ENCODE results near the gene SLC38A5. TPM values are rescaled to one million over a fixed set of nuclear protein-coding genes. Genes with fewer than 3 reads are reported as not detected.

The SLC38A5 gene
- total RNA-seq, 1 experiment from 2014 or later = 0.33 TPM

DNA sequence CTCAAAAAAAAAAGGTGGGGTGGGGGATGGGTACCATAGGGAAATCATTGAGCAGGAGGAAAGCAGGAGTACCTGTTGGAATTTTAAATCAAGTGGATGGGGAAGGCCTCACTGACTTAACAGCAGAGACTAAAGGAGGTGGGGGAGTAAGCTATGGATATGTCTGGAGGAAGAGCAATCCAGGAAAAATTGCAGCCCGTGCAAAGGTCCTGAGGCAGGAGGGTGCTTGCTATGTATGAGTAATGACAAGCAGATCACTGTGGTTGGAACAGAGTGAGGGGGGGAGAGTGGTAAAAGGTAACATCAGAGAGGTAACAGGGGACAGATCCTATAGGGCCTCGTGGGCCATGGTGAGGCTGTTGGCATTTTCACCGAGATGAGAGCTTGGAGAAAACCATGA, 10.1 kb upstream of the SLC38A5 start:
- no peak for DNase-seq
- Mint-ChIP-seq H3K4me1 (ENCODE audit: low read depth, unreplicated experiment) (peaks cover 32% of the 10 kb centered on the region), H3K27me3 (ENCODE audit: unreplicated experiment) (no peaks in the 10 kb centered on the region), H3K27ac (ENCODE audit: unreplicated experiment) (peak overlapping the region; percentile 62), H3K9me3 (ENCODE audit: low read depth, unreplicated experiment) (no peaks in the 10 kb centered on the region), H3K36me3 (ENCODE audit: insufficient read depth, unreplicated experiment) (peaks cover 65% of the 10 kb centered on the region), H3K4me3 (ENCODE audit: low read depth, unreplicated experiment) (no peak overlapping the region)
- TF ChIP-seq, protein P1, sequence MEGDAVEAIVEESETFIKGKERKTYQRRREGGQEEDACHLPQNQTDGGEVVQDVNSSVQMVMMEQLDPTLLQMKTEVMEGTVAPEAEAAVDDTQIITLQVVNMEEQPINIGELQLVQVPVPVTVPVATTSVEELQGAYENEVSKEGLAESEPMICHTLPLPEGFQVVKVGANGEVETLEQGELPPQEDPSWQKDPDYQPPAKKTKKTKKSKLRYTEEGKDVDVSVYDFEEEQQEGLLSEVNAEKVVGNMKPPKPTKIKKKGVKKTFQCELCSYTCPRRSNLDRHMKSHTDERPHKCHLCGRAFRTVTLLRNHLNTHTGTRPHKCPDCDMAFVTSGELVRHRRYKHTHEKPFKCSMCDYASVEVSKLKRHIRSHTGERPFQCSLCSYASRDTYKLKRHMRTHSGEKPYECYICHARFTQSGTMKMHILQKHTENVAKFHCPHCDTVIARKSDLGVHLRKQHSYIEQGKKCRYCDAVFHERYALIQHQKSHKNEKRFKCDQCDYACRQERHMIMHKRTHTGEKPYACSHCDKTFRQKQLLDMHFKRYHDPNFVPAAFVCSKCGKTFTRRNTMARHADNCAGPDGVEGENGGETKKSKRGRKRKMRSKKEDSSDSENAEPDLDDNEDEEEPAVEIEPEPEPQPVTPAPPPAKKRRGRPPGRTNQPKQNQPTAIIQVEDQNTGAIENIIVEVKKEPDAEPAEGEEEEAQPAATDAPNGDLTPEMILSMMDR (IDR thresholded peaks at IDR 0.05; ENCODE audit: unreplicated experiment) = no peak
- intact Hi-C loops (cut with micrococcal nuclease; ENCODE audit: unreplicated experiment) = no loop called here
- CTCF ChIA-PET = no interaction called here
- BruUV-seq (replicated peaks) = no TSS peak

DNA sequence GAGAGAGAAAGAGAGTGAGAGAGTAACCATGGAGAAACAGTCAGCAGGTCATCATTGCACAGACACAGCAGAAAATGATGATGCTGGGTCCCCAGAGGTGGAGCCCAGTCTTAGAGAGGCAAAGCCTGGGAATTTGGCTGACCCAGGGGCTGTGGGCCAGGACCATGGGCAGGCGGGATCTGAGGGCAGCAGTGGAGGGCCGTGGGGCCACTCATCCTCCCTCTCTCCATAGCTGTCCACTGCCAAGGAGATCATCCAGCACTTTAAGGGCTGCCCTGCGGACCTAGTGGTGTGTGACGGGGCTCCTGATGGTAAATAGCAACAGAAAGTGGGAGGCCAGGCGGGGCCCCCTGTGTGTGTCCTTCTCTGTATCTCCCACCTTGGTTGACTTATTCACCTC, 8.7 kb upstream of the SLC38A5 start:
- intact Hi-C loops (cut with micrococcal nuclease; ENCODE audit: unreplicated experiment) = no loop called here

GRCh38 chrX:48477960-48478755, 8.1 kb upstream of the SLC38A5 start:
- peak overlapping the region; percentile 78 for H3K4me3 Mint-ChIP-seq (ENCODE audit: low read depth, unreplicated experiment)
- intact Hi-C loops (cut with micrococcal nuclease; ENCODE audit: unreplicated experiment) = no loop called here
- H3K27ac Mint-ChIP-seq (ENCODE audit: unreplicated experiment) = peak overlapping the region; percentile 97
- no peaks in the 10 kb centered on the region for H3K27me3 Mint-ChIP-seq (ENCODE audit: unreplicated experiment)
- peaks cover 60% of the 10 kb centered on the region for H3K36me3 Mint-ChIP-seq (ENCODE audit: insufficient read depth, unreplicated experiment)
- H3K4me1 Mint-ChIP-seq (ENCODE audit: low read depth, unreplicated experiment) = peaks cover 32% of the 10 kb centered on the region
- H3K9me3 Mint-ChIP-seq (ENCODE audit: low read depth, unreplicated experiment) = no peaks in the 10 kb centered on the region
- DNase-seq = no peak
- no TSS peak for BruUV-seq (replicated peaks)
- TF ChIP-seq, protein P1 (IDR thresholded peaks at IDR 0.05; ENCODE audit: unreplicated experiment) = no peak
- CTCF ChIA-PET = interaction anchor here (0.6 kb wide), 1 partner anchor 896 kb away, joined by 6 read pairs; no protein-coding TSS in a partner anchor

More for the DNA sequence above, 8.7 kb upstream of the SLC38A5 start:
- H3K9me3 Mint-ChIP-seq (ENCODE audit: low read depth, unreplicated experiment) = no peaks in the 10 kb centered on the region
- peaks cover 66% of the 10 kb centered on the region for H3K36me3 Mint-ChIP-seq (ENCODE audit: insufficient read depth, unreplicated experiment)
- peak overlapping the region; percentile 79 for H3K27ac Mint-ChIP-seq (ENCODE audit: unreplicated experiment)
- no peak for DNase-seq
- no TSS peak for BruUV-seq (replicated peaks)
- TF ChIP-seq, protein P1 (IDR thresholded peaks at IDR 0.05; ENCODE audit: unreplicated experiment) = no peak
- CTCF ChIA-PET = interaction anchor here (0.6 kb wide), 1 partner anchor 897 kb away, joined by 6 read pairs; no protein-coding TSS in a partner anchor
- peaks cover 32% of the 10 kb centered on the region for H3K4me1 Mint-ChIP-seq (ENCODE audit: low read depth, unreplicated experiment)
- H3K4me3 Mint-ChIP-seq (ENCODE audit: low read depth, unreplicated experiment) = peak overlapping the region; percentile 37
- H3K27me3 Mint-ChIP-seq (ENCODE audit: unreplicated experiment) = no peaks in the 10 kb centered on the region

GRCh38 chrX:48476919-48477318, 6.9 kb upstream of the SLC38A5 start:
- intact Hi-C loops (cut with micrococcal nuclease; ENCODE audit: unreplicated experiment) = no loop called here
- no peak for DNase-seq
- TF ChIP-seq, protein P1 (IDR thresholded peaks at IDR 0.05; ENCODE audit: unreplicated experiment) = no peak
- Mint-ChIP-seq H3K36me3 (ENCODE audit: insufficient read depth, unreplicated experiment) (peaks cover 57% of the 10 kb centered on the region), H3K4me3 (ENCODE audit: low read depth, unreplicated experiment) (peak overlapping the region; percentile 78), H3K9me3 (ENCODE audit: low read depth, unreplicated experiment) (no peaks in the 10 kb centered on the region), H3K27ac (ENCODE audit: unreplicated experiment) (peak overlapping the region; percentile 97), H3K27me3 (ENCODE audit: unreplicated experiment) (no peaks in the 10 kb centered on the region), H3K4me1 (ENCODE audit: low read depth, unreplicated experiment) (peaks cover 32% of the 10 kb centered on the region)
- no TSS peak for BruUV-seq (replicated peaks)
- CTCF ChIA-PET = no interaction called here

All from Calu3 (cell line).